ENCODE results near the gene ABHD16A. TPM values are rescaled to one million over a fixed set of nuclear protein-coding genes. Genes with fewer than 3 reads are reported as not detected.

ABHD16A gene
- total and polyA plus RNA-seq, 8 donors: 15.1 to 122 (median 46.8) TPM

DNA sequence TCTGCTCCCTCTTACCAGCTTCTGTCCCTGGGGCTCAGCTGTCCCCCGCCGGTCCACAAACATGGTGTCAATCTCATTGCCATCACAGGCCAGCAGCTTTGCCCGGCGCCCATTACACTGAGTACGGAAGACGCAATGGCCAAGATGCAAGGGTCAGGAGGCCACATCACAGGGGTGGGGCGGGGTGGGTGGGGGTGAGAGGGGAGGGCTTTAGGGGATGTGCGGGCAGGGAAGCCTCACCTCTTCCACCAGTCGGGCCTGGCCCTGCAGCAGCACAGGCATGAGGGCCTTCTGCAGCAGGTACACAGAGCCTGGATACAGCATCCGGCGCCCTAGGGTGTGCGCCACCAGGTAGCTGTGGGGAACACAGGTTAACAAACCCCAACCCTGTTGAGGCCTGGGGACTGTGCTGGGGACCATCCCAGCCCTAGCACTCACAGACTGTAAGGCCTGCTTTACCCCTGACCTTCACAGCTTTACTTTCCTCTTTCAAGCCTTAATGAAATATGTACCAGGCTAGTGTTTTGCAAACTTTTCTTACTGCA lies 11.5 kb downstream of the ABHD16A start:
- H3K27me3 ChIP-seq: no peaks in the 10 kb centered on the region
- peaks cover 87 to 100% (median 100%) of the 10 kb centered on the region in 4 donors for H3K36me3 ChIP-seq
- H3K4me3 ChIP-seq: no peak overlapping the region
- 91 to 95% (median 93%) methylated on average over 6 to 12 of the region's 12 CpGs for whole genome bisulfite sequencing, 5 donors
- no peak for DNase-seq
- H3K27ac ChIP-seq: no peak overlapping the region
- H3K9me3 ChIP-seq: no peaks in the 10 kb centered on the region
- H3K4me1 ChIP-seq: peaks cover 4 to 20% (median 12%) of the 10 kb centered on the region in 4 donors
- intact Hi-C loops (cut with DNase I; ENCODE audit: low total_unique reads): no loop called here
- TF ChIP-seq POLR2A (IDR thresholded peaks at IDR 0.05) (no peak), POLR2AphosphoS5 (IDR thresholded peaks at IDR 0.05) (no peak), EP300 (IDR thresholded peaks at IDR 0.05) (no peak)
- TF ChIP-seq, protein P1, sequence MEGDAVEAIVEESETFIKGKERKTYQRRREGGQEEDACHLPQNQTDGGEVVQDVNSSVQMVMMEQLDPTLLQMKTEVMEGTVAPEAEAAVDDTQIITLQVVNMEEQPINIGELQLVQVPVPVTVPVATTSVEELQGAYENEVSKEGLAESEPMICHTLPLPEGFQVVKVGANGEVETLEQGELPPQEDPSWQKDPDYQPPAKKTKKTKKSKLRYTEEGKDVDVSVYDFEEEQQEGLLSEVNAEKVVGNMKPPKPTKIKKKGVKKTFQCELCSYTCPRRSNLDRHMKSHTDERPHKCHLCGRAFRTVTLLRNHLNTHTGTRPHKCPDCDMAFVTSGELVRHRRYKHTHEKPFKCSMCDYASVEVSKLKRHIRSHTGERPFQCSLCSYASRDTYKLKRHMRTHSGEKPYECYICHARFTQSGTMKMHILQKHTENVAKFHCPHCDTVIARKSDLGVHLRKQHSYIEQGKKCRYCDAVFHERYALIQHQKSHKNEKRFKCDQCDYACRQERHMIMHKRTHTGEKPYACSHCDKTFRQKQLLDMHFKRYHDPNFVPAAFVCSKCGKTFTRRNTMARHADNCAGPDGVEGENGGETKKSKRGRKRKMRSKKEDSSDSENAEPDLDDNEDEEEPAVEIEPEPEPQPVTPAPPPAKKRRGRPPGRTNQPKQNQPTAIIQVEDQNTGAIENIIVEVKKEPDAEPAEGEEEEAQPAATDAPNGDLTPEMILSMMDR (IDR thresholded peaks at IDR 0.05): no peak

GRCh38 chr6:31691078-31691463 lies 12.1 kb downstream of the ABHD16A start:
- 83 to 89% (median 87%) methylated on average over 6 of the region's 6 CpGs for WGBS, 5 donors
- intact Hi-C loops (cut with DNase I; ENCODE audit: low total_unique reads): no loop called here
- no peak for DNase-seq
- peak overlapping the region in 4 of 5 donors; percentile 25 to 72 (median 27) for H3K27ac ChIP-seq
- peaks cover 86 to 100% (median 100%) of the 10 kb centered on the region in 4 donors for H3K36me3 ChIP-seq
- H3K27me3 ChIP-seq: no peaks in the 10 kb centered on the region
- TF ChIP-seq, protein P1 (IDR thresholded peaks at IDR 0.05): no peak
- TF ChIP-seq POLR2AphosphoS5 (IDR thresholded peaks at IDR 0.05) (no peak), POLR2A (IDR thresholded peaks at IDR 0.05) (no peak), EP300 (IDR thresholded peaks at IDR 0.05) (no peak)
- H3K4me3 ChIP-seq: no peak overlapping the region
- H3K4me1 ChIP-seq: peaks cover 4 to 20% (median 12%) of the 10 kb centered on the region in 4 donors
- H3K9me3 ChIP-seq: no peaks in the 10 kb centered on the region

- Histone ChIP-seq H3K36me3 (peaks cover 81 to 100% (median 100%) of the 10 kb centered on the region in 4 donors), H3K9me3 (no peaks in the 10 kb centered on the region), H3K4me1 (peaks cover 4 to 20% (median 12%) of the 10 kb centered on the region in 4 donors), H3K27me3 (no peaks in the 10 kb centered on the region), H3K4me3 (no peak overlapping the region), H3K27ac (peak overlapping the region; percentile 3 to 72 (median 26))
- DNase-seq: peak; percentile 37 to 76
- 33 to 54% (median 39%) methylated on average over 10 of the region's 10 CpGs for WGBS, 5 donors
- intact Hi-C loops (cut with DNase I; ENCODE audit: low total_unique reads): no loop called here
- TF ChIP-seq EP300 (IDR thresholded peaks at IDR 0.05) (no peak), POLR2A (IDR thresholded peaks at IDR 0.05) (no peak), POLR2AphosphoS5 (IDR thresholded peaks at IDR 0.05) (peak in 1 of 3 donors; percentile 8)
Observed at GRCh38 chr6:31690231-31691077, 12.7 kb downstream of the ABHD16A start.

DNA sequence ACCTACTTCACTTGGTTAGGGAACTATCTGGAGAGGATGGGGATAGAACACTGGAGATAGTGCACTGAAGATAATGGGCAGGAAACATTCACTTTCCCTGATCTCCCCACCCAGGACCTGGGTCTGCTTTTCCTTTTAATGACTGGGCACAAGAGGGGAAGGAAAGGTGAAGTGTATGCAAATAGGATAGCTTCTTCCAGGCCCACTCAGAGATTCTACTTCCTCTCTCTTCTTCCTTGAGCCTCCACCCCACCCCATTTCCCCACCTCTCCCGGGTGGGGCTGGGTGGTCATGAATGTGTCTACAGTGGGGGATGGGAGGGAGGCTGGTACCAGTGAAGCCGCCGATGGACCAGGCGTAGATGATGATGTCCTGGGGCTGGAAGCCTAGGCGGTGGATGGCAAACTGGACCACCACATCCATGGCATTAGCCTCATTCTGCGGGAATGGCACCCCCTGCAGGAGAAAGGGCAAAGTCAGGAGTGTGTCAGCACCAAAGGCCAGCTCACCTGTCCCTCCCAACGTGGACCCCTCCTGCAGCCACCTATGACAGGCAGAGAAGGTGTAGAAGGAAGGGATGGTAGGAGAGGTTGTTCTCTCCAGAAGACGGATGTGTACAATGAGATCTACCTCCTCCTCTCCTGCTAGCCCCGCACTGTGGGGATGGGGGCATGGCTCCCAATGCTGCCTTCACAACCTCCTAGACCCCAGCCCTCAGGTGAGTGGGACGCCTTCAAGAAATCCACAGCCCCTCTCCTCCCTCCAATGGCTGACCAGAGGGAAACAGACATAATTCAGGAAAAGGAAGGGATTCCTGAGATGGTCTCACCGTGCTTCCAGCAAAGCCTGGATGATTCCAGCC lies 13.6 kb downstream of the ABHD16A start:
- DNase-seq: no peak
- intact Hi-C loops (cut with DNase I; ENCODE audit: low total_unique reads): loop anchor here (10.0 kb wide), 1 partner anchor 75 kb away; the partner anchor contains the start of gene SAPCD1
- TF ChIP-seq, protein P1 (IDR thresholded peaks at IDR 0.05): no peak
- TF ChIP-seq POLR2AphosphoS5 (IDR thresholded peaks at IDR 0.05) (no peak), POLR2A (IDR thresholded peaks at IDR 0.05) (no peak), EP300 (IDR thresholded peaks at IDR 0.05) (no peak)
- no peaks in the 10 kb centered on the region for H3K9me3 ChIP-seq
- peak overlapping the region in 4 of 5 donors; percentile 14 to 72 (median 27) for H3K27ac ChIP-seq
- peaks cover 4 to 20% (median 12%) of the 10 kb centered on the region in 4 donors for H3K4me1 ChIP-seq
- peaks cover 73 to 98% (median 97%) of the 10 kb centered on the region in 4 donors for H3K36me3 ChIP-seq
- WGBS, 5 donors: 74 to 81% (median 77%) methylated on average over 10 to 11 of the region's 11 CpGs
- no peak overlapping the region for H3K4me3 ChIP-seq
- no peaks in the 10 kb centered on the region for H3K27me3 ChIP-seq
